ENCODE data around the gene TBCE. TPM values are rescaled to one million over a fixed set of nuclear protein-coding genes. Genes with fewer than 3 reads are reported as not detected.

TBCE gene
- total RNA-seq, 1 experiment from 2014 or later = 20.8 TPM

DNA sequence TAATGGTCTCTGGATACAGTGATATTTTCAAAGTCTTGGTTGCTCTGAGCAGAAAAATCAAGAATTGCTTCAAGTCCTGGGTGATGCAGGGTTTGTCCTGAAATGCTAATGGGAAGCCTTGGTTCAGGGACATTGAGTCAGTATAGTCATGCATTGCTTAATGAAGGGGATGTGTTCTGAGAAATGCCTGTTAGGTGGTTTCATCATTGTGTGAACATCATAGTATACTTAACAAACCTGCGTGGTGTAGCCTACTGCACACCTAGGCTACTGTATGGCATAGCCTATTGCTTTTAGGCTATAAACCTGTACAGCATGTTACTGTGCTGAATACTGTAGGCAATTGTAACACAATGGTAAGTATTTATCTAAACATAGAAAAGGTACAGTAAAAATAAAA lies 36.4 kb downstream of the TBCE start:
- H4K20me1 ChIP-seq (ENCODE audit: insufficient read depth) = no peaks in the 10 kb centered on the region
- POLR2A ChIA-PET = no interaction called here
- H3K9me2 ChIP-seq (ENCODE audit: insufficient read depth) = no peaks in the 10 kb centered on the region
- H3K4me1 ChIP-seq (ENCODE audit: control insufficient read depth in 1 of 2, insufficient read depth in 2 of 2, low read length in 2 of 2) = peaks cover 29 to 49% of the 10 kb centered on the region in 2 experiments
- intact Hi-C loops (cut with micrococcal nuclease) = no loop called here
- H3K4me2 ChIP-seq (ENCODE audit: low read length) = no peak overlapping the region
- no peaks in the 10 kb centered on the region for H3K9me3 ChIP-seq (ENCODE audit: control insufficient read depth in 1 of 2, insufficient read depth in 1 of 2, low read depth in 1 of 2, low read length in 2 of 2)
- H3K27me3 ChIP-seq (ENCODE audit: insufficient read depth, low read length) = no peaks in the 10 kb centered on the region
- no peak for TF ChIP-seq SP1 (IDR thresholded peaks at IDR 0.05; ENCODE audit: low read depth)
- no peak for TF ChIP-seq CBX3 (IDR thresholded peaks at IDR 0.05; ENCODE audit: low read depth)
- no peak for TF ChIP-seq MAX (IDR thresholded peaks at IDR 0.05)
- TF ChIP-seq, protein P1, sequence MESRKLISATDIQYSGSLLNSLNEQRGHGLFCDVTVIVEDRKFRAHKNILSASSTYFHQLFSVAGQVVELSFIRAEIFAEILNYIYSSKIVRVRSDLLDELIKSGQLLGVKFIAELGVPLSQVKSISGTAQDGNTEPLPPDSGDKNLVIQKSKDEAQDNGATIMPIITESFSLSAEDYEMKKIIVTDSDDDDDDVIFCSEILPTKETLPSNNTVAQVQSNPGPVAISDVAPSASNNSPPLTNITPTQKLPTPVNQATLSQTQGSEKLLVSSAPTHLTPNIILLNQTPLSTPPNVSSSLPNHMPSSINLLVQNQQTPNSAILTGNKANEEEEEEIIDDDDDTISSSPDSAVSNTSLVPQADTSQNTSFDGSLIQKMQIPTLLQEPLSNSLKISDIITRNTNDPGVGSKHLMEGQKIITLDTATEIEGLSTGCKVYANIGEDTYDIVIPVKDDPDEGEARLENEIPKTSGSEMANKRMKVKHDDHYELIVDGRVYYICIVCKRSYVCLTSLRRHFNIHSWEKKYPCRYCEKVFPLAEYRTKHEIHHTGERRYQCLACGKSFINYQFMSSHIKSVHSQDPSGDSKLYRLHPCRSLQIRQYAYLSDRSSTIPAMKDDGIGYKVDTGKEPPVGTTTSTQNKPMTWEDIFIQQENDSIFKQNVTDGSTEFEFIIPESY (IDR thresholded peaks at IDR 0.05; ENCODE audit: extremely low read depth, insufficient replicate concordance, low read length) = no peak
- no peak for TF ChIP-seq CTCF (IDR thresholded peaks at IDR 0.05 in 2 of 3, conservative IDR thresholded peaks at IDR 0.05 in 1 of 3; ENCODE audit: borderline replicate concordance in 1 of 3, insufficient read depth in 1 of 3, low read depth in 2 of 3, low read length in 2 of 3)
- no peak for TF ChIP-seq RAD21 (IDR thresholded peaks at IDR 0.05; ENCODE audit: low read depth)
- TF ChIP-seq, protein P2, sequence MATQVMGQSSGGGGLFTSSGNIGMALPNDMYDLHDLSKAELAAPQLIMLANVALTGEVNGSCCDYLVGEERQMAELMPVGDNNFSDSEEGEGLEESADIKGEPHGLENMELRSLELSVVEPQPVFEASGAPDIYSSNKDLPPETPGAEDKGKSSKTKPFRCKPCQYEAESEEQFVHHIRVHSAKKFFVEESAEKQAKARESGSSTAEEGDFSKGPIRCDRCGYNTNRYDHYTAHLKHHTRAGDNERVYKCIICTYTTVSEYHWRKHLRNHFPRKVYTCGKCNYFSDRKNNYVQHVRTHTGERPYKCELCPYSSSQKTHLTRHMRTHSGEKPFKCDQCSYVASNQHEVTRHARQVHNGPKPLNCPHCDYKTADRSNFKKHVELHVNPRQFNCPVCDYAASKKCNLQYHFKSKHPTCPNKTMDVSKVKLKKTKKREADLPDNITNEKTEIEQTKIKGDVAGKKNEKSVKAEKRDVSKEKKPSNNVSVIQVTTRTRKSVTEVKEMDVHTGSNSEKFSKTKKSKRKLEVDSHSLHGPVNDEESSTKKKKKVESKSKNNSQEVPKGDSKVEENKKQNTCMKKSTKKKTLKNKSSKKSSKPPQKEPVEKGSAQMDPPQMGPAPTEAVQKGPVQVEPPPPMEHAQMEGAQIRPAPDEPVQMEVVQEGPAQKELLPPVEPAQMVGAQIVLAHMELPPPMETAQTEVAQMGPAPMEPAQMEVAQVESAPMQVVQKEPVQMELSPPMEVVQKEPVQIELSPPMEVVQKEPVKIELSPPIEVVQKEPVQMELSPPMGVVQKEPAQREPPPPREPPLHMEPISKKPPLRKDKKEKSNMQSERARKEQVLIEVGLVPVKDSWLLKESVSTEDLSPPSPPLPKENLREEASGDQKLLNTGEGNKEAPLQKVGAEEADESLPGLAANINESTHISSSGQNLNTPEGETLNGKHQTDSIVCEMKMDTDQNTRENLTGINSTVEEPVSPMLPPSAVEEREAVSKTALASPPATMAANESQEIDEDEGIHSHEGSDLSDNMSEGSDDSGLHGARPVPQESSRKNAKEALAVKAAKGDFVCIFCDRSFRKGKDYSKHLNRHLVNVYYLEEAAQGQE (IDR thresholded peaks at IDR 0.05; ENCODE audit: low read depth) = no peak
- no peak for ATAC-seq
- peaks cover 12% of the 10 kb centered on the region; the same call in 1 of the 2 replicates for H3K79me2 ChIP-seq (ENCODE audit: insufficient read depth, low read length)
- no peak overlapping the region for H2AFZ ChIP-seq (ENCODE audit: low read depth, low read length, poor library complexity, severe bottlenecking)
- H3K9ac ChIP-seq (ENCODE audit: low read length) = no peak overlapping the region
- no peak overlapping the region for H3K27ac ChIP-seq (ENCODE audit: low read depth, low read length)
- CTCF ChIA-PET = no interaction called here
- H3K36me3 ChIP-seq (ENCODE audit: control insufficient read depth in 1 of 2, insufficient read depth in 2 of 2, low read length in 2 of 2) = no peaks in the 10 kb centered on the region
- H3K4me3 ChIP-seq (replicated peaks in 1 of 2; ENCODE audit: low read depth in 1 of 2, low read length in 2 of 2) = no peak overlapping the region
- BruUV-seq (replicated peaks) = TSS peak; percentile 38
- RAD21 ChIA-PET (ENCODE audit: low non-redundant PET in 1 of 2, low total read pairs in 2 of 2, uncharacterized antibody in 2 of 2, unreplicated experiment in 2 of 2) = no interaction called here
- DNase-seq (ENCODE audit: low read depth, low spot score) = no peak

Measured in HCT116 (cell line).